Bone marrow (tissue), 2 donors: ENCODE measurements around the gene CDH4.
"Not testable (repeated sequence)": the region's sequence is repeated elsewhere in the genome, so short reads cannot be mapped to it uniquely, and the experiment has no call there.

Experiments
- DNase-seq, 2 donors: peaks; one replicate each; lab custom pipeline; 2025; lab: John Stamatoyannopoulos, UW

The CDH4 gene

GRCh38 chr20:61932711-61933480 lies 680.8 kb downstream of the CDH4 start:
- DNase-seq = no peak

DNA sequence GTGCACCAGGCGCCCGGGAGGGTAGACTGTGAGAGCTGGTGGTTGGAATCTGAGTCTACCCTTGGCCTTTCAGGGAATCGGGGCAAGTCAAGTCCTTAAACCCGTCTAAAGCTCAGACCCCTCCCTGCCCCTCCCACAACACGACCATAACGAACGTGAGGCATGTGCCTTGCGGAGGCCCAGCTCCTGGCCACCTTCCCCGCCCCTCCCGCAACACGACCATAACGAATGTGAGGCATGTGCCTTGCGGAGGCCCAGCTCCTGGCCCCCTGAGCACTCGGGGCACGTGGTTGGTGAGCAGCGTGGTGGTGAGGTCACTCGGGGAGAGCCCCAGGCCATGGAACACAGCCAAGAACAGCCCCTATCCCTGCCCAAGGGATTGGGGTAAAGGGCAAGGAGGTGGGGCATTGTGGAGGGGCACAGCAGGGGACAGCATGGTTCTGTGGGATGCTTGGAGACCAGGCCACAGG lies 681.5 kb downstream of the CDH4 start:
- DNase-seq = no peak

GRCh38 chr20:61933951-61934715 lies 682.1 kb downstream of the CDH4 start:
- DNase-seq = no peak

GRCh38 chr20:61934716-61935530 lies 682.9 kb downstream of the CDH4 start:
- no peak for DNase-seq

GRCh38 chr20:61935926-61936700 lies 684.1 kb downstream of the CDH4 start:
- no peak for DNase-seq

- DNase-seq = no peak
Measured at GRCh38 chr20:61936701-61937131, 684.7 kb downstream of the CDH4 start.

DNA sequence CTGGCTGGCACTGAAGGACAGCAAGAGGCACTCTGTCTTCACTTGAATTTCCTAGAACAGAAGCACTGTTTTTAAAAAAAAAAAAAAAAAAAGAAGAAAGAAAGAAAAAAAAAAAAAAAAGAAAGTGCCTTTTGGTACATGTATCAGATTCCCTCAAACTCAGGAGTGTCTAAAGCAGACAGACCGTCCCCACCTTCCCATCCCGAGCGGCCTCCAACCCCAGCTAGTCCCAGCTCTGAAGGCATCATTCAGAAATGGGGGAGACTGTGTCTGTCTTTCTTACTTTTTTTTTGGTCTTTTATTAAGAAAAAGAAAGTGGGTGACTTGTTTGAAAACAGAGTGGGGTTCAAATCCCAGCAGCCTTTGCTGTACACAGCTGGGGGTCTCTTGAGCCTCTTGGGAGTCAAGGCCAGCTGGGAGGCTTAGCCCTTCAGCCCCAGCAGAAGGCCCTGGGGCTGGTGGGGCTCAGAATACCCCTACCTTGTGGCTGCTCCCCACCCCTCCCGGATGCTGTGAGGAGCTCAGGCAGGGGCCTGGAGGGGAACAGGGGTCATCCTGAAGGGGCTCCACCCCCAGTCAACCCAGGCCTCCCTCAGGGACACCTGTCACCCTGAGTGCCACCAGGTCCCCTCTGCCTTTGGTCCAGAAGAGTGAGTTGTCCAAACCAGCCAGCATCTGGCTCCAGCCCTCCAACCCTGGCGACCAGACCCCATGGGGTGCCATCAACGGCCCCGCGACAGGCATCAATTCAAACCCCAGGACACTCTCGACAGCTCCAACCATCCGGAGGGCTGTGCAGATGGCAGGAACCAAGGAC lies 685.3 kb downstream of the CDH4 start:
- DNase-seq = no peak

DNA sequence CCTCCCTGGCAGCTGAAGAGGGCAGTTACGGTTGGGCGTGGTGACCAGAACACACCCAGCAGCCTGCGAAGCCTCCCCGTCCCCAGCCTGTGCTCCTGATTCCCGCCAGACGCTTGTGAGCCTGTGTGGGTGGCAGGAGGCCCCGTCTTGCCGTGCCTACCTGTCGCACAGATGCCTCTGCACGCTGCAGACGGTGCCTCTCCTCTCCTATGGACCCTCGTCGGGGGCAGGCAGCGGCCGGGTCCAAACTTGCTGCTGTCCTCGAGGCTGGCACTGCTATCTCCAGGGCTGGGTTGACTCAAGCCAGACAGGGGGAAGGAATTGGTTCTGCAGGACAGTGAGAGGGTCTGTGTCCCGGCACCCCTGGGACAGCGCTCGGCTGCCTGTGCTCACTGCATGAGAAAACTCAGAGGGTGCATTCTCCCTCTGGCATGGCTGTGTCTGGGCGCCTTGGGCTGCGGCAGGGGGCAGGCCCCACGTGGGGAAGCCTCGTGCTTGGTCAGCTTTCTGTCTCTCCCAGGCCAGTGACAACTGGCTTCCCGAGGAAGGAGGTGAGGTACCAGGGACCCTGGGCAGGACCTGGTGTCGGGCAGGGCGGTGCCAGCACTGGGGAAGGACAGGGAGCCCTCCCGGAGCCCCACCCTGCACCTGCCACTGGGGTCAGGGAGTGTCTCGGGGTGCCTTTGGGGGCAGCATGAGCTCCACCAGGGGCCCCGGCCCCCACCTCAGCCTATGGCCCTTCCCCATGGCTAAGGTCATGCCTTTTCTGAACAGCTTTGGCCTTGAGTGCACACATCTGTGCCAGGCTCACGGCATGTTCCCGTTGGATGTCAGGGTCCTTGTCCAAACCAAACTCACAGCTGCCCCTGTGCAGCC lies 686.1 kb downstream of the CDH4 start:
- no peak for DNase-seq

GRCh38 chr20:61938839-61939690 lies 687.0 kb downstream of the CDH4 start:
- DNase-seq = no peak

DNA sequence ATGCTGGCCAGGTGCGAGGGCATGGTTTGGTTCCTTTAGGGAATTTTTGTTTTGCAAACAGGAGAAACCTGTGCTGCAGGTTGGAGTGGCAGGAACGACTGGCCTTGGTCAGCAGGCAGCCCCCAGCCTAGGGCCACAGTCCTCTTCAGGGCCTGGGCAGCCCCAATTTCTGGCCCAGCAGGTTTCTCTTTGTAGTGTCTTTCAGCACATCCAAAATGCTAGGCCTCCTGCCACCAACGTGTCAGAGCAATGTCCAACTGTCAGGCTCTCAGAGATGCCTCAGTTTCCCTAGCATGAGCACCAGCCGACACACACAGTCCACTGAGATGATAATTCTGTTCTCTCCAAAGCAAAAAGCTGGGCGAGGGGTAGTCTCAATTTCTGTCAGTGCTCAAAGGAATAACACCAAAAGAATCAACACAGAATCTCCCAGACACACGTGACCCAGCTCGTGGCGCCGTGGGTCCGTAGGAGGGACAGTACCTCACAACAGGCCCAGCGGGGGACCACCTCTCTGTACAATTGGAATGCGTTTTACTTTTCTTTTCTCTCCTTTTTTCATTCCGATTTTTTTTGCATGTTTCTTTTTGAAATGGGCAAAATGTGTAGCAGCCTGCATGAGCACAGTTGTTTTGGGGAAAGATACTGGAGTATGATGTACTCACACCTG lies 687.8 kb downstream of the CDH4 start:
- DNase-seq = no peak

- DNase-seq = no peak
Measured at GRCh38 chr20:61940491-61940890, 688.4 kb downstream of the CDH4 start.

- DNase-seq = no peak
Measured at GRCh38 chr20:61940976-61941720, 689.1 kb downstream of the CDH4 start.

DNA sequence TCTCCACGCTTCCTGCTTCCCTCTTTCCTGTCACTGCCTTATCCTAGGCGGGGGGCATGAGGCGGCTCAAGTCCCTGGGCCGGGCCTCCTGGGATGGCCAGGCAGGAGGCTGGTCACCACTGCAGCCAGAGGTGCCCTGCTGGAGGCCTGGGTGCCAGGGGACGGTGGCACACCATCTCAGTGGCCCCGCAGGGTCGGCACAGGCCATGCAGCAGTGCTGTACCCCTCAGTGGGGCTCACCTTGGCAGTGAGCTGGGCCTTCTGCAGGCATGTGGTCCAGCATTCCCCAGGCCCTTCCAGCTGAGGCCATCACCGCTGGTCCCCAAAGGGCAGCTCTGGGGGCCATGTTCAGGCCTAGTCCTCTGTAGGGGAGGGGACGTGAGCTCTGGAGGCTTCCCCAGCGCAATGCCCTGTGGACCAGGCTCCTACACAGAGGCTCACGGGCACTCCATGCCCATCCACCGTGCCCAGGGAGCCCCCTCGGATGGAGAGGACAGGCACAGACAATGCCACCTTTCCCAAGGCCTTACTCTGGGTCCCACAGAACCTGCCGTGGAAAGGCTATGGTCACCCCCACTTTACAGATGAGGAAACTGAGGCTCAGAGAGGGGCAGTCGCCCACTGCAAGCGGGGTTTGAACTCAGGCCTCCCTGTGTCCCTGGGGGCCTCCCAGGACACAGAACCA lies 689.8 kb downstream of the CDH4 start:
- no peak for DNase-seq

DNA sequence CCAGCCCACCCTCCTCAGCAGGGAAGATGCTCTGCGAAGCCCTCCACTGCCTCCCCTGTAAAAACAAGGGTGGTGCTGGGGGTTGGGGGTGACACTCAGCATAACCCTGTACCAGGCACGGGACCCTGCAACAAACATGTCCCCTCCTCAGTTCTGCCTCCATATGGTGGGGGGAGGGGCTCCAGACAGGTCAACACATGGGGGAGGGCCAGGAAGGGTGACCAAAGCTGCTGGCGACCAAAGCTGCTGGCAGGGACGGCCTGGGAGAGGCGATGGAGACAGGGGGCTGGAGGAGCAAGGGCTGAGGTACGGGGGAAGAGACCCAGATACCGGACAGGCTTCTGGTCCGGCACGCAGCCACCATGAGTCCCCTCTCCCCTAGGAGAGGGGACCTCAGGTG lies 690.5 kb downstream of the CDH4 start:
- no peak for DNase-seq

GRCh38 chr20:61944967-61945366 lies 692.9 kb downstream of the CDH4 start:
- DNase-seq = not testable (repeated sequence)

DNA sequence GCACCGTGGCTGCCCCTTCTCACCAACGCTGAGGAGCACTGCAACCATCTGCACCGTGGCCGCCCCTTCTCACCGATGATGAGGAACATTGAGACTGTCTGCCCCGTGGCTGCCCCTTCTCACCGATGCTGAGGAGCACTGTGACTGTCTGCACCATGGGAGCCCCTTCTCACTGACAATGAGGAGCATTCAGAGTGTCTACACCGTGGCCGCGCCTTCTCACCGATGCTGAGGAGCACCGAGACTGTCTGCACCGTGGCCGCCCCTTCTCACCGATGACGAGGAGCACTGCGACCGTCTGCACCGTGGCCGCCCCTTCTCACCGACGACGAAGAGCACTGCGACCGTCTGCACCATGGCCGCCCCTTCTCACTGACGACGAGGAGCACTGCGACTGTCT lies 693.4 kb downstream of the CDH4 start:
- not testable (repeated sequence) for DNase-seq

- not testable (repeated sequence) for DNase-seq
Measured at GRCh38 chr20:61948056-61948455, 696.0 kb downstream of the CDH4 start.
